Natural killer cell (primary cell): ENCODE data around the gene FOXF1. TPM values are rescaled to one million over a fixed set of nuclear protein-coding genes. Genes with fewer than 3 reads are reported as not detected.

Source experiments
- ATAC-seq, 3 donors: fragments of 150-1000 bp in 2 of 3; fragments of 200-7000 bp in 1 of 3; cut with Tn5 transposase; 1 replicate in 1 of 3; 2 replicates in 2 of 3; pipeline ENCODE4 v1.10.0; 2021; ENCODE audit warnings: mild to moderate bottlenecking in 2 of 3, moderate library complexity in 2 of 3
- DNase-seq, 2 donors: peaks; one replicate each; pipeline versions ENCODE4 v3.0.0 to v3.0.0-alpha.2; 2013 to 2021; ENCODE audit warnings: mixed read lengths in 1 of 2
- H3K27ac ChIP-seq: one replicate; pipeline ENCODE4 v1.5.1; 2013; ENCODE audit warnings: mild to moderate bottlenecking, low read length
- H3K27me3 ChIP-seq: one replicate; pipeline ENCODE4 v1.6.1; 2013; ENCODE audit warnings: low read length; ENCODE audit not compliant: control insufficient read depth, insufficient read depth
- H3K36me3 ChIP-seq: one replicate; pipeline ENCODE4 v1.6.1; 2013; ENCODE audit warnings: low read length; ENCODE audit not compliant: control insufficient read depth, insufficient read depth
- H3K4me1 ChIP-seq: one replicate; pipeline ENCODE4 v1.6.1; 2013; ENCODE audit warnings: low read length; ENCODE audit not compliant: control insufficient read depth, insufficient read depth
- H3K4me3 ChIP-seq: one replicate; pipeline ENCODE4 v1.5.1; 2013; ENCODE audit warnings: low read length
- H3K9me3 ChIP-seq: one replicate; pipeline ENCODE4 v1.6.1; 2013; ENCODE audit warnings: low read length; ENCODE audit not compliant: control insufficient read depth, insufficient read depth
- H3K27ac Mint-ChIP-seq, 2 donors: one replicate each; pipeline ENCODE4 v1.8.0; 2022; ENCODE audit warnings: mild to moderate bottlenecking in 2 of 2, mixed read lengths in 2 of 2, moderate library complexity in 1 of 2
- H3K27me3 Mint-ChIP-seq, 2 donors: one replicate each; pipeline ENCODE4 v1.8.0; 2022; ENCODE audit warnings: low read depth in 2 of 2, mixed read lengths in 2 of 2
- H3K36me3 Mint-ChIP-seq: one replicate; pipeline ENCODE4 v1.8.0; 2022; ENCODE audit warnings: mixed read lengths
- H3K4me1 Mint-ChIP-seq, 2 donors: one replicate each; pipeline ENCODE4 v1.8.0; 2022; ENCODE audit warnings: mixed read lengths in 2 of 2
- H3K4me3 Mint-ChIP-seq: one replicate; pipeline ENCODE4 v1.8.0; 2022; ENCODE audit warnings: mild to moderate bottlenecking, moderate library complexity, mixed read lengths
- H3K9me3 Mint-ChIP-seq, 2 donors: one replicate each; pipeline ENCODE4 v1.8.0; 2022; ENCODE audit warnings: mixed read lengths in 2 of 2
- CTCF ChIP-seq: fragments of 200-600 bp; IDR thresholded peaks from one replicate; pipeline ENCODE4 v1.8.0; 2022; ENCODE audit warnings: antibody characterized with exemption
- WGBS: methylation state at CpG from one replicate; pipeline ENCODE4 v1.1.7; 2013; ENCODE audit warnings: missing lambda C conversion rate; ENCODE audit not compliant: insufficient coverage; 5-methylcytosine and 5-hydroxymethylcytosine counted together
- intact Hi-C: fragments of 100-400 bp; cut with micrococcal nuclease; formaldehyde crosslinking; loops from one replicate; pipeline ENCODE4 v1.14.2; 2022
- total RNA-seq, 4 donors: library from RNA; stranded (reverse); fragments of 120-200 nt in 1 of 4; gene quantifications; one replicate each; pipeline versions ENCODE4 v1.2.3 to v1.2.4, GENCODE V29; 2013 to 2022

Gene FOXF1
- total RNA-seq, 3 donors from 2014 or later (not counting 1 experiment from before 2014, with no cell fraction given), result not detected

- Histone ChIP-seq H3K9me3 (no peaks in the 10 kb centered on the region), H3K36me3 (peaks cover 2% of the 10 kb centered on the region), H3K4me1 (peaks cover 18% of the 10 kb centered on the region), H3K4me3 (peak within 1 kb of the TSS; percentile 86), H3K27ac (peak within 1 kb of the TSS; percentile 88), H3K27me3 (no peaks in the 10 kb centered on the region)
- peak; percentile 98 to 99 for DNase-seq
- ATAC-seq, result peak; percentile 96 to 98 (median 96)
- WGBS, result 5% methylated on average over 70 of the region's 70 CpGs
- TF ChIP-seq CTCF, result no peak
- Mint-ChIP-seq H3K4me1 (peaks cover 20 to 26% of the 10 kb centered on the region in 2 donors), H3K27me3 (peaks cover 0 to 3% of the 10 kb centered on the region in 2 donors), H3K9me3 (no peaks in the 10 kb centered on the region), H3K4me3 (peak within 1 kb of the TSS; percentile 95), H3K27ac (peak within 1 kb of the TSS; percentile 90 to 99), H3K36me3 (no peaks in the 10 kb centered on the region)
- intact Hi-C loops, result no loop called here
Observed at GRCh38 chr16:86554917-86555703, 44.8 kb downstream of the FOXF1 start, which contains the start of gene MTHFSD. TSS of gene MTHFSD (minus strand) at chr16:86555235. CDS start at chr16:86555184, 51 bp downstream.

GRCh38 chr16:86555704-86556075 lies 45.4 kb downstream of the FOXF1 start:
- WGBS, result 58% methylated on average over 17 of the region's 17 CpGs
- ATAC-seq (no peak), DNase-seq (no peak)
- Histone ChIP-seq H3K27ac (peak overlapping the region; percentile 88), H3K27me3 (no peaks in the 10 kb centered on the region), H3K36me3 (no peaks in the 10 kb centered on the region), H3K9me3 (no peaks in the 10 kb centered on the region), H3K4me1 (peaks cover 18% of the 10 kb centered on the region), H3K4me3 (peak overlapping the region; percentile 86)
- no peaks in the 10 kb centered on the region for H3K9me3 Mint-ChIP-seq
- peak overlapping the region; percentile 90 to 99 for H3K27ac Mint-ChIP-seq
- peaks cover 20 to 26% of the 10 kb centered on the region in 2 donors for H3K4me1 Mint-ChIP-seq
- TF ChIP-seq CTCF, result no peak
- no peaks in the 10 kb centered on the region for H3K36me3 Mint-ChIP-seq
- H3K4me3 Mint-ChIP-seq, result peak overlapping the region; percentile 95
- H3K27me3 Mint-ChIP-seq, result peaks cover 0 to 5% of the 10 kb centered on the region in 2 donors
- intact Hi-C loops, result no loop called here

GRCh38 chr16:86556576-86556975 lies 46.2 kb downstream of the FOXF1 start:
- peaks cover 18% of the 10 kb centered on the region for H3K4me1 ChIP-seq
- Mint-ChIP-seq H3K9me3 (no peaks in the 10 kb centered on the region), H3K27me3 (peaks cover 0 to 5% of the 10 kb centered on the region in 2 donors), H3K4me3 (peak overlapping the region; percentile 17), H3K27ac (peak overlapping the region in 1 of 2 donors; percentile 99), H3K36me3 (no peaks in the 10 kb centered on the region), H3K4me1 (peaks cover 20 to 26% of the 10 kb centered on the region in 2 donors)
- no peaks in the 10 kb centered on the region for H3K36me3 ChIP-seq
- TF ChIP-seq CTCF, result no peak
- no peak for DNase-seq
- intact Hi-C loops, result no loop called here
- whole genome bisulfite sequencing, result 72% methylated on average over 5 of the region's 5 CpGs
- no peak for ATAC-seq
- H3K27me3 ChIP-seq, result no peaks in the 10 kb centered on the region
- no peak overlapping the region for H3K27ac ChIP-seq
- H3K9me3 ChIP-seq, result no peaks in the 10 kb centered on the region
- no peak overlapping the region for H3K4me3 ChIP-seq
